Aorta (tissue), 5 donors: ENCODE data around the gene NTRK3. TPM values are rescaled to one million over a fixed set of nuclear protein-coding genes. Genes with fewer than 3 reads are reported as not detected.

Experiments used
- ATAC-seq: fragments of 200-7000 bp; cut with Tn5 transposase; one replicate; pipeline ENCODE4 v1.9.1; 2022; ENCODE audit warnings: moderate library complexity; ENCODE audit not compliant: low FRiP score
- DNase-seq, 2 donors: peaks; one replicate each; pipeline ENCODE4 v3.0.0-alpha.2; 2020
- H3K27ac ChIP-seq, 2 donors: one replicate each; pipeline ENCODE4 v1.5.1; 2013; ENCODE audit warnings: low read length in 2 of 2, mild to moderate bottlenecking in 2 of 2, moderate library complexity in 2 of 2, control low read depth in 1 of 2, inconsistent platforms in 1 of 2, low read depth in 1 of 2
- H3K27me3 ChIP-seq, 2 donors: one replicate each; pipeline ENCODE4 v1.6.1; 2013; ENCODE audit warnings: control low read depth in 1 of 2, low read length in 1 of 2, mild to moderate bottlenecking in 1 of 2, moderate library complexity in 1 of 2; ENCODE audit not compliant: insufficient read depth in 2 of 2, control insufficient read depth in 1 of 2
- H3K36me3 ChIP-seq, 2 donors: one replicate each; pipeline ENCODE4 v1.6.1; 2013; ENCODE audit warnings: control low read depth in 1 of 2, low read length in 1 of 2, mild to moderate bottlenecking in 1 of 2; ENCODE audit not compliant: insufficient read depth in 2 of 2, control insufficient read depth in 1 of 2
- H3K4me1 ChIP-seq, 2 donors: one replicate each; pipeline ENCODE4 v1.6.1; 2013; ENCODE audit warnings: low read length in 2 of 2, control low read depth in 1 of 2, mild to moderate bottlenecking in 1 of 2, moderate library complexity in 1 of 2; ENCODE audit not compliant: insufficient read depth in 2 of 2, control insufficient read depth in 1 of 2
- H3K4me3 ChIP-seq, 2 donors: one replicate each; pipeline ENCODE4 v1.5.1; 2013; ENCODE audit warnings: low read length in 2 of 2, control low read depth in 1 of 2, mild to moderate bottlenecking in 1 of 2
- H3K9me3 ChIP-seq: one replicate; pipeline ENCODE4 v1.6.1; 2013; ENCODE audit warnings: mild to moderate bottlenecking, low read length; ENCODE audit not compliant: control insufficient read depth
- WGBS, 2 donors: extraction: QIAGEN DNeasy Blood & Tissue Kit; methylation state at CpG; one replicate each; pipeline ENCODE4 v1.1.7; 2013; 5-methylcytosine and 5-hydroxymethylcytosine counted together
- intact Hi-C, 2 donors: fragments of 100-400 bp; cut with DNase I; formaldehyde crosslinking; loops; one replicate each; pipeline versions ENCODE4 v1.14.2 to v1.15.0; 2022
- polyA plus RNA-seq, 2 donors: library from polyadenylated mRNA; stranded (reverse); fragments of 200-250 nt; gene quantifications; one replicate each; pipeline ENCODE4 v1.2.3, GENCODE V29; 2013
- total RNA-seq, 2 donors: library from RNA; stranded (reverse); fragmentation: NEBNext Ultra II Directional; extraction: Animal tissue kit (Norgen Biotek cat#: 25700); gene quantifications; one replicate each; pipeline ENCODE4 v1.2.1, GENCODE V29; 2021
- donor health status: healthy with polysubstance abuse.
- donor health status: Bipolar disorder and iron deficiency.
- donor health status: DM: no; HTN: no; CAD: no.
- donor health status: DM: no; HTN: no; CAD: no.
- donor health status: DM: yes; HTN: yes; CAD: no.

Gene NTRK3
- total and polyA plus RNA-seq, 4 donors: 8.9 to 84.0 (median 79.6) TPM

- H3K27ac ChIP-seq: no peak overlapping the region
- ATAC-seq (no peak), DNase-seq (no peak)
- no peak overlapping the region for H3K4me3 ChIP-seq
- no peaks in the 10 kb centered on the region for H3K27me3 ChIP-seq
- H3K4me1 ChIP-seq: no peaks in the 10 kb centered on the region
- no peaks in the 10 kb centered on the region for H3K9me3 ChIP-seq
- WGBS, 2 donors: 81 to 86% methylated on average over 4 of the region's 4 CpGs
- no peaks in the 10 kb centered on the region for H3K36me3 ChIP-seq
- intact Hi-C loops: no loop called here
Observed at GRCh38 chr15:87910301-87910700, 346.2 kb downstream of the NTRK3 start.

GRCh38 chr15:87907676-87908446 is 348.7 kb downstream of the NTRK3 start:
- ATAC-seq: no peak
- Histone ChIP-seq H3K27ac (no peak overlapping the region), H3K27me3 (no peaks in the 10 kb centered on the region), H3K4me3 (no peak overlapping the region), H3K9me3 (no peaks in the 10 kb centered on the region), H3K36me3 (no peaks in the 10 kb centered on the region), H3K4me1 (no peaks in the 10 kb centered on the region)
- 73 to 75% methylated on average over 8 of the region's 8 CpGs for WGBS, 2 donors
- DNase-seq: no peak
- intact Hi-C loops: loop anchor here in 1 of 2 donors (10.0 kb wide), 1 partner anchor 347 kb away; the partner anchor contains the start of gene NTRK3

GRCh38 chr15:87906444-87906843 is 350.1 kb downstream of the NTRK3 start:
- no peak overlapping the region for H3K4me3 ChIP-seq
- H3K27ac ChIP-seq: no peak overlapping the region
- no peaks in the 10 kb centered on the region for H3K4me1 ChIP-seq
- ATAC-seq (no peak), DNase-seq (no peak)
- no peaks in the 10 kb centered on the region for H3K27me3 ChIP-seq
- WGBS, 2 donors: 80 to 84% methylated on average over 6 of the region's 6 CpGs
- no peaks in the 10 kb centered on the region for H3K36me3 ChIP-seq
- H3K9me3 ChIP-seq: no peaks in the 10 kb centered on the region
- intact Hi-C loops: loop anchor here in 1 of 2 donors (10.0 kb wide), 1 partner anchor 348 kb away; the partner anchor contains the start of gene NTRK3

- intact Hi-C loops: loop anchor here (5.0 to 10.0 kb wide), 3 partner anchors 79 to 352 kb away; partner anchors contain the start of gene NTRK3 (in 1 of the 2)
- no peak overlapping the region for H3K4me3 ChIP-seq
- no peaks in the 10 kb centered on the region for H3K4me1 ChIP-seq
- H3K9me3 ChIP-seq: no peaks in the 10 kb centered on the region
- peak; percentile 87 for ATAC-seq
- WGBS, 2 donors: 8% methylated on average over 10 of the region's 10 CpGs
- peak overlapping the region; percentile 22 to 73 for H3K27ac ChIP-seq
- peak; percentile 80 to 84 for DNase-seq
- no peaks in the 10 kb centered on the region for H3K36me3 ChIP-seq
- H3K27me3 ChIP-seq: no peaks in the 10 kb centered on the region
Observed at GRCh38 chr15:87902772-87903426, 353.6 kb downstream of the NTRK3 start.

- no peaks in the 10 kb centered on the region for H3K27me3 ChIP-seq
- no peaks in the 10 kb centered on the region for H3K9me3 ChIP-seq
- H3K4me3 ChIP-seq: no peak overlapping the region
- intact Hi-C loops: loop anchor here (5.0 to 10.0 kb wide), 3 partner anchors 80 to 353 kb away; partner anchors contain the start of gene NTRK3 (in 1 of the 2)
- H3K36me3 ChIP-seq: no peaks in the 10 kb centered on the region
- H3K27ac ChIP-seq: peak overlapping the region in 1 of 2 donors; percentile 78
- 49 to 61% methylated on average over 3 of the region's 3 CpGs for WGBS, 2 donors
- ATAC-seq (no peak), DNase-seq (no peak)
- no peaks in the 10 kb centered on the region for H3K4me1 ChIP-seq
Observed at GRCh38 chr15:87901926-87902690, 354.4 kb downstream of the NTRK3 start.

- H3K27ac ChIP-seq: no peak overlapping the region
- intact Hi-C loops: loop anchor here (5.0 to 10.0 kb wide), 3 partner anchors 81 to 354 kb away; partner anchors contain the start of gene NTRK3 (in 1 of the 2)
- WGBS, 2 donors: 41 to 42% methylated on average over 1 of the region's 1 CpG
- no peaks in the 10 kb centered on the region for H3K9me3 ChIP-seq
- no peak overlapping the region for H3K4me3 ChIP-seq
- no peaks in the 10 kb centered on the region for H3K27me3 ChIP-seq
- H3K4me1 ChIP-seq: no peaks in the 10 kb centered on the region
- no peak for ATAC-seq
- no peaks in the 10 kb centered on the region for H3K36me3 ChIP-seq
- no peak for DNase-seq
Observed at GRCh38 chr15:87901008-87901407, 355.5 kb downstream of the NTRK3 start.

GRCh38 chr15:87896936-87897335 is 359.6 kb downstream of the NTRK3 start:
- Histone ChIP-seq H3K9me3 (no peaks in the 10 kb centered on the region), H3K36me3 (no peaks in the 10 kb centered on the region), H3K4me3 (no peak overlapping the region), H3K4me1 (no peaks in the 10 kb centered on the region), H3K27ac (no peak overlapping the region), H3K27me3 (no peaks in the 10 kb centered on the region)
- ATAC-seq (no peak), DNase-seq (no peak)
- intact Hi-C loops: no loop called here
- 70 to 77% methylated on average over 4 of the region's 4 CpGs for WGBS, 2 donors

- intact Hi-C loops: no loop called here
- ATAC-seq: no peak
Observed at GRCh38 chr15:87887177-87887576, 369.4 kb downstream of the NTRK3 start.

More at GRCh38 chr15:87887177-87887576, 369.4 kb downstream of the NTRK3 start:
- WGBS, 2 donors: 89 to 94% methylated on average over 1 of the region's 1 CpG
- H3K36me3 ChIP-seq: no peaks in the 10 kb centered on the region
- H3K4me1 ChIP-seq: no peaks in the 10 kb centered on the region
- no peaks in the 10 kb centered on the region for H3K27me3 ChIP-seq
- H3K27ac ChIP-seq: no peak overlapping the region
- H3K4me3 ChIP-seq: no peak overlapping the region
- H3K9me3 ChIP-seq: no peaks in the 10 kb centered on the region
- no peak for DNase-seq
